Stimulated activated CD8-positive, alpha-beta memory T cell treated with anti-CD3 and anti-CD28 coated beads, Interleukin-2, amount 100 ng/mL, for 1 hour (primary cell): Measurements from ENCODE around the gene B4GALT1.
"Not testable (repeated sequence)": the region's sequence is repeated elsewhere in the genome, so short reads cannot be mapped to it uniquely, and the experiment has no call there.

Experiments used
- DNase-seq, 2 donors: peaks; one replicate each; pipeline ENCODE4 v3.0.0-alpha.2; 2020; ENCODE audit warnings: low read depth in 2 of 2

The B4GALT1 gene

DNA sequence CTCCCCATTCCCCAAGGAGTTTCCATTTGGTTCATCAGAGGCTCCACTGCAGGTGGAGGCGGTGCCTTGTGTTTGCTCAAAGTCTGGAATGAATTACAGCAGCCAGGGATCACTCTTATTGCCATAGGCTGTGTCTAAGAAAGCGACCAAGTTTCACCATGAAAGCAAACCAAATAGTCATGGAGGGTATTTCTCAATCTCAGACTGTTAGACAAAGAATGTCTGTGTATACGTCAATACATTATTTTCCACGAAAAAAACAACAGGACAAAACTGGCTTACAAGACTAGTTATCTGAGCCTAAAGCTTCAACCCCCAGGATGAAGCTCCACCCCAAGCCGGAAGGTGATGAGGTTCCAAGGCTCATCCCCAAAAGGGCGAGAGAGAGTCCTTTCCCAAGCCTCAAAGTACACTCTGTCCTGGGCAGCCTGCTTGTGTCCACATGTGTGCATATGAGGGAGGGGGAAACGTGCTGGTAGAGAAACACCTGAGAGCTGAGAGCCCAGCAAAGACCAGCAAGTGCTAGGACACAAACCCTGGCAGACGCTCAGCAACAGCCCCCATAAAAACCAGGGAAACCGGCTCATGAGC, 4.3 kb downstream of the B4GALT1 start:
- no peak for DNase-seq

DNA sequence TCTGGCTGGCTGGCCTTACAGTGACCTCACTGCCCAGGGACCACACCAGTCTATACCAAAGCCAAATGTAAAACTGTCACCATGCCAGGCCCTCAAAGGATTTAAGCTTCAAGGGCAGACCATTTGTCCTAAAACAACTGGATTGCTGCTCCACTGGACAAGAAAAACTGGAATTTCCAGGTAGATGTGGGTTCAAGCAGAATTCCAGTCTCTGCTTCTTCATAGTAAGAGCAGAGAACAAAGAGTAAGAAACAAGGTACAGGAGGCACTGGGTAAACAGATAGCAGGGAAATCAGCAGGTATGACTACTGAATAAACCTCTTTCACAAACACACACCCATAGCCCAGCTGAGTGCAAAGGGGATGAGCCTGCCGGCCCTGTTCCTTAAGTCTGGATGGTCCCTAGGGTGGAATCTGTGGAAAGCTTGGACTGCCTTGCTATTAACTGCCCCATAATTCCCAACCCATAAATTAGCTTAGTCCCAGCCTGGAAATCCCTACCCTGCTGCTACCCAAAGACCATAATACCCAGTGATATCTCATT, 5.5 kb downstream of the B4GALT1 start:
- no peak for DNase-seq

DNA sequence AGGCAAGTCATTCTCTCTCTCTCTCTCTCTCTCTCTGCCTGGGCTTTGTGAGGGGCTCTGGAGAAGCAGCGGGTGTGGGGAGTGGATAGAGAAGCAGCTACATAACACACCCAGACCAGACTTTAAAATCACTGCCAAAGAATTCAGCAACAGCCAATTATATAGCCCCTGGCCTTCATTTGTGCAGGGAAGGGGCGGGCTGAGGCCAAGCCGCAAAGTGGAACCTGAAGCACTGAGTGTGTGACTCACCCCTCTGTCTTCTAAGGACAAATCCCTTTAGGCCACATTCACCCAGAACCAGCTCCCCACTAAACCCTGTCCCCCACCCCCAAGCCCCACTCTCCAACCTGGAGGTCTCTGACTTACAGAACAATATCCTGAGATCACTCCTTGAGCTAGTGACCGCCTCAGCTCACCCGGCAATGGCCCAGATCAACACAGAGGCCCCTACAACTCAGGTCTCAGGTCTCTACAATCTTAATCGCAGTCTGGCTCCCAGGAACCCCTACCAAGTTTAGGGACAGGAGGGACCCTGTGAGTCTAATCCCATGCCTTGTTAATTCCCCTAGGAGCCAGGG, 6.0 kb downstream of the B4GALT1 start:
- no peak for DNase-seq

DNA sequence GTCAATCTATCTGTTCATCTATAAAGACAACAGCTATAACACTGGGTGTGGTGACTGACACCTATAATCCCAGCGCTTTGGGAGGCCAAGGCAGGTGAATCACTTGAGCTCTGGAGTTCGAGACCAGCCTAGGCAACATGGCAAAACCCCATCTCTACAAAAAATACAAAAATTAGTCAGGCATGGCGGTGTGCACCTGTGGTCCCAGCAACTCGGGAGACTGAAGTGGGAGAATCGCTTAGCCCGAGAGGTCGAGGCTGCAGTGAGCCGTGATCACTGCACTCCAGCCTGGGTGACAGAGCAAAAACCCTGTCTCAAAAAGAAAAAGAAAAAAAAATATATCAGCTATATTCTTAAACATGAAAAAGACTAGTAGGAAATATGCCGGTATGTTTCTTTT, 6.7 kb downstream of the B4GALT1 start:
- not testable (repeated sequence) for DNase-seq

DNA sequence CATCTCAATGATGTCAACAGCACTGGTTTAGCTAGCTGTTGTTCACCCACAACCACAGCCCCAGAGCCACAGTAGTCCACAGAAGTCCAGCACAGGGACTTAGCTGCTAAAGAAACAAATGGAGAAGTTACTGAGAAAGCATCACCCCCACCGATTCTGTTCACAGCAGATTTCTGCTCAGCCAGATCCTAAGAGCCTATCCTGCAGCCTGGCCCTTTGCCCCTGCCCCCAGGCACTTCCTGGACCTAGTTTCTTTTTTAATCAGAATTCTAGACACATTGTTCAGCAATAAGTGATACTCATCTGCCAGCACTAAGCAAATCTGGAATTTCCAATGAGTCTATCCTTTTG, 7.4 kb downstream of the B4GALT1 start:
- no peak for DNase-seq

DNA sequence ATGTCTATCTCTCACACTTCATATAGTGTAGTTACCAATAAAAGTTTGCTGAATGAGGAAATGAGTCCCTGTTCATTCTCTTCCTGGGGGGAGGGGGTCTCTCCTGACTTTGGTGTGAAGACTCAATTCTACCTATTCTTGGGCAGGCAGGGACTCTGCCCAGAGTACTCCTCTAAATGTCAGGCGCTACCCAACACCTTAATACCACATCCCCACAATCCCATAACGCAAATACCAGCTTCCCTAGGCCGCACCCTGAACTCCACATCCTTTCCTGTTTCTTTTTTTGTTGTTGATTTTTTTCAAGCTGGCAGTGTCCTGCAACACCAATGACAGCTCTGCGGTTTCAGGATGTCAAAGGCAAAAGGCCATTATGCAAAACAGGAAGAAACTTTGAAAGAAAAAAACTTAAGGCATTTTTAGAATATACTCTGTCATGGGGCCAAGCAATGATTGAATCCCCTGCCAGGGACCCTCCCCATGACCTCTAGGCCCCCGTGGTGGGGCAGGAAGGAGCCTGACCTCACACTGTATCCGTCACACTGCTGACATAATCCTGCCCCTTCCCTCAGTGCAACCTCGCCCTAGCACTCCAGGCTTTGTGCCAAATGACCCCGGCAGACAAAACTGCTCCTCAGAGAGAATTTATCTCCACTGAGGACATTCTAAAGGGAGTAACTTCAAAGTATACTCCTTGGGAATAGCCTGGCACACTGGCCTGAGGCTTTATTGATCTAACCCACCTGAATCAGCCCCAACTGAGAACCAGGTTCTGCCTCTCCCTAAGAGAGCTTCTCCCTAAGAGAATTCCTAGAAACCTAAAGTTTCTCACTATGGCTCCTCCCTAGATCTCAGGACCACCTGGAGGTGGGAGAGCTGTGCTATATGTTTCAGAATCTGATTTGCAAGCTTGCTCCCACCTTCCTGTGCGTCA, 8.0 kb downstream of the B4GALT1 start:
- DNase-seq = no peak

DNA sequence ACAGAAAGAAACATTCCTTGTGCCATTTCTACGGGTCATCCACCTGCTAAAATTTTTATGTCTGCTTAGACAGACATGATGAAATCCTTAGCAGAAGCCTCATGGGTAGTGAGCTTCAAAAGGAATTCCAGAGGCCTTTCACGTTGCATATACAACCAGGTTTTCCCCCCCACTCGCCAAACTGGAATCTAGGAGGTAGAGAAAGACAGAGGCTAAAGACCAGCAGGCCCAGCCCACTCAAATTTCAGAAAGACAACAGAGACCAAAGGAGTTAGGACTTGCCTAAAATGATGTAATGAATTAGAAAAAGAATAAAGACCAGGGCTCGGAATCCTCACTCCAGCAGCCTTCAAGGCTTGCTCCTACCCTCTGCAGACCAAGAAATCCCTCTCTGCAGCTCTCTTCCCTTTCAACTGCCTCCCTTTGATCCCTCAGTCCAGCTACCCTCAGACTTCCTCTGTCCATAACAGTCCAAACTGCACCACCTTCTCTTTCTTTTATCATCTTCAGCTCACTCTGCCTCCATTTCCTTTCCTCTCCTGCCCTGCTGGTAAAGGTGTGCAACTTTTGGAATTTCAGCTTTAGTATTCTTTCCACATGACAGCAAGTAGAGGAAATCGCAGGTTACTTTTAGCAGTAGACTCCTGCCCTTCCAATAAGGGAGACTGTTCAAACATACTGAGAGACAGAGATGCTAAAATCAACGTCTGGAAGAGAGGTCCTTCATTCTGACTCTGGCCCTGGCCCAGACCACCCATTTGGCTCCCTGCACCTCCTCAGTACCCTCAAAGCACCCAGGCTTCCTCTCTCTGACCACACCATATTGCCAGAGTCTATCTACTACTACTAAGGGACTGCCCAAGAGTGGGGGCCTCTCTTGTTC, 8.9 kb downstream of the B4GALT1 start:
- no peak for DNase-seq

DNA sequence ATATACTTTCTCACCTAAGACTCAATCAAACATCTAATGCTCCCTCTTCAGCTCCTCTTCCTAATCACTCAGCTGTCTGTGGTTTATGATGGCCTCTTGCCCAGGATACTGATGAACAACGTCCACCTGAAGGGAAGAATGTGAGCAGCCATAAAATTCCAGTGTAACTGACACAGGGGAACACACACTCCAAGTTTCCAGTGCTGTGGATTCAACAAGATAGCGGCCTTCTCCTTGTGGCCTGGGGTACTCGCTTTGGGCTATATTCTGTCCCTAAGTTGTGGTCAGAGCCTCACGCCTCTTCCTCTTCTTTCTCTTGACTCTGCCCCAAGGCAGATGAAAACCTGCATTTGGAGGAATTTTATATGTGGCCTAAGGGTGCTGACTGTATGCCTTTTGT, 11.7 kb downstream of the B4GALT1 start:
- no peak for DNase-seq

DNA sequence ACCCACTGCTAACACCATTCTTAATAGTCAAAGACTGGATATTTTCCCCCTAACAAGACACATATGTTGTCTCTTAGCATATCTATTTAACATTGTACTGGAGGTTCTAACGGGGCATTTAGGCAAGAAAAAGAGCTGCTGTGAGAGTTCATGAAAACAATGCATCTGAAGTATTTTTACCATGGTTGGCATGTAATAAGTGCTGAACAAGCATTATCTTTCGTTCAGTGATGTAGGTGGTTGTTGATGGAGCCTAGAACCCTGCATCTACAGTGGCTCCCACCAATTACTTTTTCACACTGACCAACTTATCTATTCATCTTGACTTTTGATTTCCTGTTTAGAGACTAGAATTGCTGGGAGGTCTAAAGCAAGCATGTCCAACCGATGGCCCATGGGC, 12.8 kb downstream of the B4GALT1 start:
- no peak for DNase-seq

DNA sequence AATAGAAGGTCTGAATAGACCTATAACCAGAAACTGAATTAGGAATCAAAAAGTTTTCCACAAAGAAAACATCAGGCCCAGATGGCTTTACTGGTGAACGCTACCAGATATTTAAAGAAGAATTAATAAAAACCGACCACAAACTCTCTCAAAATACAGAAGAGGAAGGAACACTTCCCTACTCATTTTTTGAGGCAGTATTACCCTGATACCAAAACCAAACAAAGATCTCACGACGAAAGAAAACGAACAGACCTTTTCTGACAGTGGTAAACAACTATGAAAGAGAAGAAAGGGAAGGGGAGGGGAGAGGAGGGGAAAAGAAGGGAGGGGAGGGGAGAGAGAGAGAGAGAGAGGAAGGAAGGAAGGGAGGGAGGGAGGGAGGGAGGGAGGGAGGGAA, 13.5 kb downstream of the B4GALT1 start:
- DNase-seq = no peak

DNA sequence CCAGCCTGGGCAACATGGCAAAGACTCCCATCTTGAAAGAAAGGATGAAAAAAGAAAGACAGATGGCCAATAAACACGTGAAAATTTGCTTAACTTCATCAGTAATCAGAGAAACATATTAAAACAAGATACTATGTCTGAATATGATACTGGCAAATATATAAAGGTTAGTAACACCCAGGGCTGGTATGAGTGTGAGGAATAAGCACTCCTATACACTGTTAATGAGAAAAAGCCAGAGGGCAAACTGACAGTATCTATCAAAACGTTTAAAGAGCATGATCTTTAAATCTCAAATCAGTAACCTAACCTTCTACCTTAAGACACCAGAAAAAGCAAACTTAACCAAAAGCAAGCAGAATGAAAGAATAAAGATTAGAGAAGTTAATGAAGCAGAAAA, 14.1 kb downstream of the B4GALT1 start:
- DNase-seq = no peak

DNA sequence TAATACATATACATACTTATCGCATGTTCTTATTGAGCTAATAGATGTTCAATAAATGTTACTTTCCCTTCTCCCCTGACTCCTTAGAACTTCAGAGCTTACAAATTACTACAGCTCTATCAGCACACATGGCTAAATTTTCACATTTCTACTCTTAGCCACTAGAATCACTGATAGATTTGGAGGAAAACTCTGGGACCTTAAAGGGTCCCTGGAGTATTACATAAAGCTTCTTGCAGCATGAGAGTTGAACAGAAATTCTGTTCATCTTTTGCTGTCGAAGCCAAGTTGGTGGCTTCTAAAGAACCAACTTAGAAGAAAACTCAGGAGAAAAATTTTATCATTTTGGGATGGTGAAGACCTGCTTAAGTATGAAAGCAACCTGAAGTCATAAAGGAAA, 15.5 kb downstream of the B4GALT1 start:
- no peak for DNase-seq

DNA sequence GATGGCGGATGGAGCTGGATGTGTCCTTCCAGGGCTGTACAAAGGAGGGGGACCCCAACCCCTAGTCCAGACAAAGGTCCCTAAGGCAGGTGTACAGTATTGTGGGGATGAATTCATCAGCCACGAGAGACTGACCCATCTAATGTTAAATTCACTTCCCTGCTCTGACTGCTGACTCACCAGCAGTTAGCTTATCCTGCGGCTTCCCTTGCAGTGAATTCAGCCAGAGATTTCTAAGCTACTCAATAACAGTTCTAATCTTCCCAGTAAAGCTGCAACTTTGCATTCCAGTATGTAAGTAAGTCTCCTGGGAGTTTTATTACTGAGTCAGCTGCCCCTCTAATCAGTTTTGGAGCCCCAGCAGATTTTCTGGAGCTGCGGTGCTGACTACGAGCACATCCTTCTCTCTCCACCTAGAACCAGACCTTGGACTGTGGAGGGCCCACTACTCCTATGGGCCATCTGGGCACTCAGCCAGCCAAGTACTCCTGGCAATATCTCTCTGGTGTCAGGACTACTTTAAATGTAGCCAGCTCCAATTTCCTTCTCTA, 16.1 kb downstream of the B4GALT1 start:
- DNase-seq = no peak

DNA sequence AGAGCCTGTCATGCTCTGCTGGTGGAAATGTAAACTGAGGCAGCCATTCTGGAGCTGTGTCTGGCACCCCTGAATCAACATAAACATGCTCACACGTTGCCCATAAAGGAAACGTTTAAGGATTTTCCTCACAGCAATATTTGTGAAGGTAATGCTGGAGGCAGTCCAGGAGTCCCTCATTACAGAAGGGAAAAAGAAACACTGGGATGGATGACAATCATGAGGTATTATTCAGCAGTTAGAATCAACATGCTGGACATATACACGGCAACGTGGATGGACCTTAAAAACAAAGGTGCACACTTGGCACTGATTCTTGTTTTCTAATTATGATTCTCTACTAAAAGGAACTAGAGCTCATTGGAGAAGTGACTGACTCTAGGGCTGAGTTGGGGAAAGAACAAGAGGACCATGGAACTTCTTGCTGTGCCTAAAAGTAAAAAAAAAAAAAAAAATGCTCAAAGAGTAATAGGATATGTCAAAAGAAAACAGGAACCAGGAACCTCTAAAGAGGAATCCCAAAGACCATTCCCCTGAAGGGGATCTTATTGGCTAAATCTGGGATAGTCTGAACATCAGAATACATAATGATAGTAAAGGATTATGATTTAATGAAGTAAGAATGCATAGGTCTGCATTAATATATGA, 18.6 kb downstream of the B4GALT1 start:
- no peak for DNase-seq

DNA sequence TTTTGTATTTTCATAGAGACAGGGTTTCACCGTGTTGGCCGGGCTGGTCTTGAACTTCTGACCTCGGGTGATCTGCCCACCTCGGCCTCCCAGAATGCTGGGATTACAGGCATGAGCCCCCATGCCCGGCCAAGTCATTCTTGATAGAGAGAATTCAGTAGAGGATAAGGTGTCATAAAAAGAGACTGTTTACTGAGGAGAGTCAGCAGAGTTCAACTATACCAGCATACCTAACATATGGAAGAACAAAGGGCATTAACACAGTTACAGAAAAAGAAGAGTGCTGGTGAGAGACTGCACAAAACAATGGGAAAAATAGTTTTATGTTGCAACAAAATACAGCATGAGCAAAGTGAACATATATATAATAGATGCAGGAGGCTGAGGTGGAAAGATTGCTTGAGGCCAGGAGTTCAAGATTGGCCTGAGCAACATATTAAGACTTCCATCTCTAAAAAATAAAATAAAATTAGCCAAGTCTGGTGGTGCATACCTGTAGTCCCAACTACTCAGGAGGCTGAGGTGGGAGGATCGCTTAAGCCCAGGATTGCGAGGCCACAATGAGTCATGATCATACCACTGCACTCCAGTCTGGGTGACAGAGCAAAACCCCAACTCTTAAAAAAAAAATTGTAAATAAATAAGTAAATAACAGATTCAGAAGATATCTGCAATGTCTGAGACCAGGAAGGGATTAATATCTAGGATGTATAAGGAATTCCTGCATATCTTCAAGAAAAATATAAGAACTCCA, 19.5 kb downstream of the B4GALT1 start:
- DNase-seq = no peak

DNA sequence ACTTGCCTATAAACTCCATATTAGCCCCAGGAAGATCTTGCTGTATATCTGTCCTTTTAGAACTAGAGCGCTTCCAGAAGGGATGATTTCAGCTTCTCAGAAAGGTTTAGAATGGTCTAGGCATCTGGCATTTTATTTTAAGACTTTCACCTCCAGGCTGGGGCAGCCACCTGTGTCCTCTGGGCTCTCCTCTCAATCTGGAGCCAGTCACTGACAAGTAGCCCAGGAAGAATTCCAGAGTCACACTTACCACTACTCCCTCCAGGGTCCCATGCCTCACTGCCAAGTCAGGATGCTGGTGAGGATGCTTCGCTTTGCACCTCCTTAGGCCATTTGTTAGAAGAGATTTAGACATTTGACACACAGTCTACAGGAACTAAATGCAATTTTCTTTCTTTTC, 20.8 kb downstream of the B4GALT1 start:
- no peak for DNase-seq

DNA sequence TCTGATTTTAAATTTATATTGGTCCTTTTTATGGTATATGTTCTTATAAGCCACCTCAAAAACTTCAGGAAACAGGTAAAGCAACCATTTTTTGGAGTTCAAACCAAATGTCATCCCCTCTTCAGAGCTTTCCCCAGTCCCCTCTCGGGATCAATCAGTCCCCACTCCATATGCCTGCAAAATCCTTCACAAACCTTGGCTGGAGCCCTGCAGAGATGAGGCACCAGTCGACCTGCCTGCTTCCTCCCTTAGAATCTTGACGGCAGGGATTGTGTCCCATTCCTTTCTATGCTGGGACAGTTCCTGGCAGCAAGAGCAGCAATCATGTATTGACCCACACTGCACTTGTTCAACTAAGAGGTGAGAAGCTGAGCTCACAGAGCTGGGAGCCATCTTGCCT, 22.6 kb downstream of the B4GALT1 start:
- DNase-seq = no peak

DNA sequence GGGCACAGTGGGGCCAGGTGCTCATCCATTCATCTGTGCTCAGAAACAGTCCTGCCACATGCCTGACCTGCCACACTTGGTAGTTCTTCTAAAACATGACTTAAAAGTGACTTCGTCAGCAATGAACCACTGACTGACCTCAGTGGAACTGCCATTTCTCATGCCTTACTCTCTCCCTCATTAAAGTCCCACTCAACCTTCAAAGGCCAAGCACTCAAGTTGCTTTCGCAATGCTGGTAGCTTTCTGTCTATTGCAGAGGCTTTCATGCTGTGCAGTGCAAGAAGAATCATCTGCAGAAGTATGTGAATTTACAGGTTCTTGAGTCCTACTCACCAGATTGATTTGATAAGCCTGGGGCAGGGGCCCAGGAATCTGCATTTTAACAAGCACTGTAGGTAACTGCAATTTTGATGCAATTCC, 23.9 kb downstream of the B4GALT1 start:
- DNase-seq = no peak

DNA sequence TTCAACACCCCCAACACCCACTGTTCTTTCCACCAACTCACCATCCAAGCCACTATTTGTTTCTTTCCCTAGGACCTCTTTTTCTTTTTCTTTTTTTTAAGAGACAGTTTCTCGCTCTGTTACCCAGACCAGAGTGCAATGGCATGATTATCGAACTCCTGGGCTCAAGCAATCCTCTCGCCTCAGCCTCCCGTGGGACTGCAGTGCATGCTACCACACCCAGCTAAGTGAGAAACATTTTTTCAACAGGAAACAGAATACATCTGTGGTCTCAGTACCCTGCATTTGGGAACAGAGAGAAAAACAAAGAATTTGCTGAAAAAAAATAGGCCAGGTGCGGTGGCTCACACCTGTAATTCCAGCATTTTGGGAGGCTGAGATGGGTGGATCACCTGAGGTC, 24.6 kb downstream of the B4GALT1 start:
- DNase-seq = no peak
